HK-2 (cell line): Measurements from ENCODE around the gene TNFSF11.

Source experiments
- DNase-seq: peaks from one replicate; pipeline ENCODE4 v3.0.0-alpha.2; 2018; ENCODE audit not compliant: unreplicated experiment

The TNFSF11 gene

GRCh38 chr13:42611086-42611779 is 37.3 kb downstream of the TNFSF11 start:
- no peak for DNase-seq

- DNase-seq: no peak
Measured at GRCh38 chr13:42612021-42612765, 38.2 kb downstream of the TNFSF11 start.

- no peak for DNase-seq
Measured at GRCh38 chr13:42614436-42615035, 40.6 kb downstream of the TNFSF11 start.

GRCh38 chr13:42615691-42616090 is 41.7 kb downstream of the TNFSF11 start:
- no peak for DNase-seq

GRCh38 chr13:42617221-42617620 is 43.3 kb downstream of the TNFSF11 start:
- DNase-seq: no peak

GRCh38 chr13:42623916-42624315 is 50.0 kb downstream of the TNFSF11 start:
- DNase-seq: no peak

GRCh38 chr13:42625611-42626010 is 51.7 kb downstream of the TNFSF11 start:
- DNase-seq: no peak

- DNase-seq: no peak
Measured at GRCh38 chr13:42626176-42626860, 52.4 kb downstream of the TNFSF11 start.

- DNase-seq: no peak
Measured at GRCh38 chr13:42628666-42629065, 54.7 kb downstream of the TNFSF11 start.

- no peak for DNase-seq
Measured at GRCh38 chr13:42631181-42631580, 57.2 kb downstream of the TNFSF11 start.

GRCh38 chr13:42633495-42633894 is 59.5 kb downstream of the TNFSF11 start:
- no peak for DNase-seq

- no peak for DNase-seq
Measured at GRCh38 chr13:42638101-42638500, 64.1 kb downstream of the TNFSF11 start.

GRCh38 chr13:42638886-42639285 is 64.9 kb downstream of the TNFSF11 start:
- DNase-seq: no peak

- DNase-seq: no peak
Measured at GRCh38 chr13:42643076-42643475, 69.1 kb downstream of the TNFSF11 start.

- no peak for DNase-seq
Measured at GRCh38 chr13:42644841-42645240, 70.9 kb downstream of the TNFSF11 start.

GRCh38 chr13:42645717-42646116 is 71.8 kb downstream of the TNFSF11 start:
- no peak for DNase-seq

- DNase-seq: no peak
Measured at GRCh38 chr13:42649141-42649540, 75.2 kb downstream of the TNFSF11 start.

- DNase-seq: no peak
Measured at GRCh38 chr13:42649831-42650230, 75.9 kb downstream of the TNFSF11 start.

GRCh38 chr13:42650506-42650905 is 76.6 kb downstream of the TNFSF11 start:
- DNase-seq: no peak

- no peak for DNase-seq
Measured at GRCh38 chr13:42651936-42652641, 78.1 kb downstream of the TNFSF11 start.

- DNase-seq: no peak
Measured at GRCh38 chr13:42652642-42653415, 78.9 kb downstream of the TNFSF11 start.
